Stimulated activated CD4-positive, alpha-beta T cell treated with anti-CD3 and anti-CD28 coated beads, Interleukin-1b, Interleukin-23, amount 100 ng/mL, for 48 hours (primary cell): ENCODE measurements around the gene TARS2.

Experiments used
- DNase-seq: peaks from one replicate; pipeline ENCODE4 v3.0.0-alpha.2; 2020

Gene TARS2

DNA sequence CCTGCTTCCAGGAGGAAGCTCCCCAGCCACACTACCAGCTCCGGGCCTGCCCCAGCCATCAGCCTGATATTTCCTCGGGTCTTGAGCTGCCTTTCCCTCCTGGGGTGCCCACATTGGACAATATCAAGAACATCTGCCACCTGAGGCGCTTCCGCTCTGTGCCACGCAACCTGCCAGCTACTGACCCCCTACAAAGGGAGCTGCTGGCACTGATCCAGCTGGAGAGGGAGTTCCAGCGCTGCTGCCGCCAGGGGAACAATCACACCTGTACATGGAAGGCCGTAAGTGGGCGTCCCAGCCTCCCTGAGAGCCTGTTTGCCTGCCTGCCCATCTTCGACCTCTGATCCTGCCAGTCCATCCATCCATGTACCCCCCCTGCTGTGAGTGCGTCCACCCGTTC is 24.3 kb downstream of the TARS2 start:
- DNase-seq: no peak

DNA sequence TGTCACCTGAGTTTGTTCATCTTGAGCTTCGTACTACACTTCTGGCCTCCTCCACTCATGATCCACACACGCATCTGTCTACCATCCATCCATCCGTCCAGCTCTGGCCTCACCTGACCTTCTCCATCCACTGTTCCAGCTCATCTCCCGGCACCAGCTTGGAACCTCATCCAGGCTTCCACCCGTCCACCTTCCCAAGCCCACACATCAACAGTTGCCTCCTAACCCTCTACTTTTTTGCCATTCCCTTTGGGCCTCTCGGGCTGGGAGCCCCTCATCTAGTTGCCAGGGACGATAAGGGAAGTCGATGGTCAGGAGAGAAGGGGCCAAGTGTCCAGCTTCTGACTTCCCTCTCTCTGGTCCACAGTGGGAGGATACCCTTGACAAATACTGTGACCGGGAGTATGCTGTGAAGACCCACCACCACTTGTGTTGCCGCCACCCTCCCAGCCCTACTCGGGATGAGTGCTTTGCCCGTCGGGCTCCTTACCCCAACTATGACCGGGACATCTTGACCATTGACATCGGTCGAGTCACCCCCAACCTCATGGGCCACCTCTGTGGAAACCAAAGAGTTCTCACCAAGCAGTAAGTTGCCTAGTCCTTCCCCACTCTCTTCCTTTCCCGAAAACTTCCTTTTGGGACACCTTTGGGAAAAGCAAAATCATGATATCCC is 24.9 kb downstream of the TARS2 start:
- no peak for DNase-seq

DNA sequence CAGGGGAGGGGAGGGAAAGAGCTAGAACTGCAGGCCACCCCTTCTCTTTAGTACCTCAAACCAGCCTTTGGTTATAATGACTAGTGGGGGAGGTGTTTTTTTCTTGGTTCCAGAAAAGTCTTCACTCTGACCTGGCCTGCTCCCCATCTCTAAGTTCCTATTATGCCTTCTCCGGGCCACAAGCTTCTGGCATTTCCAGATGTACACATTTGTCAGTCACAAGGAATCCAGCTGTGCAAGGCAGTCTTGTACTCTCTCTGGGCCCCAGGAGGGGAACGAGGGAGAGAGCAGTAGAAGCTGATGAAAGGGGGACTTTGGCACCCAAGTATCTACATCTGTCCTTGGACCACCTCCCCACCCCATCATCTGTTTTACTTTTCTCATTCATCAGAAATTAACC is 25.6 kb downstream of the TARS2 start:
- no peak for DNase-seq

DNA sequence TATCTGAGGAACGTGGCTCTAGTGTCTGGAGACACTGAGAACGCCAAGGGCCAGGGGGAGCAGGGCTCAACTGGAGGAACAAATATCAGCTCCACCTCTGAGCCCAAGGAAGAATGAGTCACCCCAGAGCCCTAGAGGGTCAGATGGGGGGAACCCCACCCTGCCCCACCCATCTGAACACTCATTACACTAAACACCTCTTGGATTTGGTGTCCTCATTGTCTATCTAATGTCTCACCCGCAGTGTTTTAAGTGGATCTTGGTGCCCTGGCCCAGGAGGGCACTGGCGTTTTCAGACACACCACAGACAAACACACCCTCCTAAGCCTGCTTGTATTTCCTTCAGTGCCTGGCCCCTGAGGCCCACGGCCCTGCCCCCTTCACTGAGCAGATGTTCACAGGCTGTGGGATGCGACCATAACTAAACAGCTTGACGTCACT is 26.2 kb downstream of the TARS2 start:
- DNase-seq: no peak

DNA sequence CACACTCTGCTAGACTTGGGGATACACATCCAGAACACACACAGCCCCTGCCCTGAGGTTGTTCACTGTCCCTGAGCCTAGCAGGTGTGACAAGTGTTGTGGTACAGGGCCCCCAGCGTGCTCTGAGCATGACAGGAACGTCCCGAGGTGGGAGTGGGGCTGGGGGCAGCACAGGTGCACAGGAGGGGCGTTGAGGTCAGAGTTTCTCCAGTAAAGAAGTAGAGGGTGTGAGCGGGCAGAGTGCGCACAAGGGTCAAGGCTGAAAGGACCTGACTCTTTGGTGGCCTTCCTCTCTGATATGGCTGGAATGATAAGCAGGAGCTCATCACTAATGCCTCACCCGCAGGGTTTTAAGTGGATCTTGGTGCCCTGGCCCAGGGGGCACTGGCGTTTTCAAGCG is 27.0 kb downstream of the TARS2 start:
- DNase-seq: no peak

DNA sequence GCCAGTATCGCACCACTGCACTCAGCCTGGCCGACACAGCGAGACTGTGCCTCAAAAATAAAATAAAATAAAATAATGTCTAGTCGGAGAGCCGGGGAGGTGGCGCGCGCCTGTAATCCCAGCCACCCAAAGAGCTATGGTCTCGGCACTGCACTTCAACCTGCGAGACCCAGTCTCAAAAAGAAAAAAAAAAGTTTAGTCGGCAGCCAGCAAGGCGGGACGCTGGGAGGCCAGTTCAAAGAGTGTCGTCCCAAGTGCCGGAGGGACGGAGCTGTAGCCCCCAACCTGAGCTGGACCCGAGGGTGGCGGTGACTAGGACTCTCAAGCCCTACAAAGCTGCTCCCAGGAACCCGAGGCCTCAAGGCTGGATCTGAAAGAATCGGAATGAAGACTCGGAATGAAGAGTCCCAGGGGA is 27.7 kb downstream of the TARS2 start:
- DNase-seq: no peak

DNA sequence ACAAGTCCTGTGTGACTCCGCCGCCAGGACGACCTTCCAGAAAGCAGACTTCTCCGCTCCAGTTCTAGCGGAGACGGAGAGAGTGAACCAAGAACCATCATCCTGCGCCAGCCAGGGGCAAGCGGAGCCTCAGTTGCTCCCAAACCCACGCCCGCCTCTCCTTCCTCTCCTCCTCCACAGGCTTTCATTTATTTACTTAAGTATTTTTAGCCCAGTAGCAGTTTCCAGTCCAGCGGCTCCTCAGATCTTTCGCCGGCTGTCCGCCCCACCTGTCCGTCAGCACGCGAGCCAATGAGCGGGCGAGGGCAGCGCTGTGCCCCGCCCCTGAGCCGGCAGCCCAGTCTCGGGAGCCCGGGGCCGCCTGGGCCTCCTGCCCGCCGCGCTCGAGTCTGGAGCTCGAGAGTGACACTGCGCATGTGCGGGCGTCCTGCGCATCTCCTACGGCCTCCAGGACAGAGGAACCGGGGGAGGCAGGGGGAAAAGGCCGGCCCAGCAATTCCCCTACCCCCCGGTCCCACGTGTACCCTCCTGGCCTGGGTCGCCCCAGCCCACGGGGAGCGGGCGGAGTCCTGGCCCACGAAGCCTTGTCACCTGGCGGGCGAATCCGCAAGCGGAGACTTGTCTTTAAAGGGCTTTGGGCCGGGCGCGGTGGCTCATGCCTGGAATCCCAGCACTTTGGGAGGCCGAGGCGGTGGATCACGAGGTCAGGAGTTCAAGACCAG is 28.3 kb downstream of the TARS2 start, which contains the start of gene FALEC:
Gene FALEC, plus strand, starts transcription at position 425 of the 722 bp plus-strand sequence.
- DNase-seq: peak; percentile 91

DNA sequence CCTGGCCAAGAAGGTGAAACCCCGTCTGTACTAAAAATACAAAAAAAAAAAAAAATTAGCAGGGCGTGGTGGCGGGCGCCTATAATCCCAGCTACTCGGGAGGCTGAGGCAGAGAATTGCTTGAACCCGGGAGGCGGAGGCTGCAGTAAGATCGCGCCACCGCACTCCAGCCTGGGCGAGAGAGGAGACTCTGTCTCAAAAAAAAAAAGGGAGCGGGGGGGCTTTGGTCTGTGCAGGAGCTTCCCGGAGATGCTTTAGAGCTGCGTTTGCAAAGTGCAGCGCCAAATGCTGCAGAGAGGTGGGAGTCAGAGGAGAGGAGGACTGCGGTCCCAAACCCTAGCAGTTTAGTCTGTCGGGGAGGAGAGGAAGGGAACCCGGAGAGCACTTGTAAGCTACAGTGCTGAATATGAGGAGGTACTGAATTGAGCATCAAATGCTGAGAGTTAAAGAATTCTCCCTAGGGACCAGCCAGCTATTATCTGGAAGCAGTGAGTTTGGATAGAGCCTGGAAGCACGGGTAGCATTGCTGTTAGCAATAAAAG is 28.9 kb downstream of the TARS2 start:
- no peak for DNase-seq

DNA sequence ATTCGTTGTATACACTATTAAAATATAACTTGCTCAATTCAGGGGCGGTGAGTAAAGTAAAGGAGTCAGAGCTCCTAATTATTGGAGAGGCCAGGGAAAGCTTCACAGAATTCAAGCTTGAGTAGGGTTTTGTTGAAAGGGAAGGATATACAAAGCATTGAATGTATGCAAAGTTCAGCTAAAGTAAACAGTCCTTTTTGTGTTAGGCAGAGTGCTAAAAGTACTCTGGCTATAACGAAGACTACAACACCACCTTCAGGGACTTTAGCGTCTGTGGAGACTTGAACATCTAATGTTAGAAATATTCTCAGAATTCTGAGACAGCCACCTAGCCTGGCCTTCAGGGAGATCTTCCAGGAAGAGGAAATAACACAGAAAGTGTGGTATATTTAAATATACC is 29.4 kb downstream of the TARS2 start:
- DNase-seq: no peak

DNA sequence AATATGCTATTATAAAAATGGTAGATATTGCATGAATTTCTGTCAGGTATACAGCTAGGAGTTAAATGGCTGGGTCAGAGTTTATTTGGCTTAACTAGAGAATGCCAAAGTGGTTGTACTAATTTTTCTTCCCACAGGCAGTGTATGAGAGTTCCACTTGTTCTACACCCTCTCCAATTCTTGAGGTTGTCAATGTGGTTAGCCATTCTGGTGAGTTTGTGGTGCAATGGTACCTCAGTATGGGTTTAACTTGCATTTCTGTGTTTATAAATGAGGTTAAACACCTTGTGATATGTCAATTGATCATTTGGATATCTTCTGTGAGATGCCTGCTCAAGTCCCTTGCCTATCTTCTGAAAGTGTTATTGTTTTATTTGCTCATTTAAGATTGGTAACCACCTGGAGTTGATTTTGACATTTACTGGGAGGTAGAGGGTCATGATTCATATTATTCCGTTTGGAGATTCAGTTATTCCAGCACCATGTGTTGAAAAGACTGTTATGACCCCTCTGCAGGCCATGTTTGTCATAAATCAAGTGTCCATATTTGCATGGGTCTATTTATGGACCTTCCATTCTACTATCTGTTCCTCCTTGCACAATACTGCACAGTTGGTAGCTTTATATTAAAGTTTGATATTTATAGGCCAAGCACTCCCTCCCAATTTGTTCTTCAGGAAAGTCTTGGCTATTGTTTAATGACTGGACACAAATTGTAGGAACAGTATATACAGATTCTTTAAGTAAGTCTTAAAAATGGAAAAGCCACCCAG is 34.2 kb downstream of the TARS2 start:
- no peak for DNase-seq

DNA sequence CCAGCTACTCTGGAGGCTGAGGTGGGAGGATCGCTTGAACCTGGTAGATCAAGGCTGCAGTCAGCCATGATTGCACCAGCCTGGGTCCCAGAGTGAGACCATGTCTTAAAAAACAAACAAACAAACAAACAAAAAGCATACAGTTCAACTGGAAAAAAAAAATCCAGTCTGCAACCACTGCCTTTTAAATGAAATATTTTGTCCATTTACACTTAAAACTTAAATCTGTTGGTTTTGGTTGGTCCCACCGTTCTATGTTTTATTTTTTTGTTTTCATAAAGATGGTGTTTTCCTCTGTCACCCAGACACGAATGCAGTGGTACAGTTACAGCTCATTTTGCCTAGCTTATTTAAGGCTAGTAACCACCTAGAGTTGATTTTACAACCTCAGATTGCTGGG is 38.1 kb downstream of the TARS2 start:
- no peak for DNase-seq

DNA sequence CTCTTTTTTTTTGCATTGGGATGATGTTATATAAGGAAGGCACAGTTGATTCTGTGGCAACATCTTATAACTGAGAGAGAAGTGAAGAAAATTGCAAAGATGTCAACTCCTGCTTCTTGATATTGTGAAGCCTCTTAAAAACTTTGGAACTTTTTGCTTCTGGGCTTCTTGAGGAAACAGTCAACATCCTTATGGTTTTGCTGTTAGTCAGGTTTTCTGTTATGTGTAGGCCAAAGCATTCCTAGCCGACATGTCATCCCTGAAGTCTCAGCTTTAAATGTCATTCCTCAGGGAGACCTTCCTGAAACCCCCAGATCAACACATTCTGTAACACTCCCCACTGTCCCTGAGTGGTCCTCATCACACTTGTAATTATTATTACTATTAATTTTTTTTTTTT is 41.0 kb downstream of the TARS2 start:
- no peak for DNase-seq

DNA sequence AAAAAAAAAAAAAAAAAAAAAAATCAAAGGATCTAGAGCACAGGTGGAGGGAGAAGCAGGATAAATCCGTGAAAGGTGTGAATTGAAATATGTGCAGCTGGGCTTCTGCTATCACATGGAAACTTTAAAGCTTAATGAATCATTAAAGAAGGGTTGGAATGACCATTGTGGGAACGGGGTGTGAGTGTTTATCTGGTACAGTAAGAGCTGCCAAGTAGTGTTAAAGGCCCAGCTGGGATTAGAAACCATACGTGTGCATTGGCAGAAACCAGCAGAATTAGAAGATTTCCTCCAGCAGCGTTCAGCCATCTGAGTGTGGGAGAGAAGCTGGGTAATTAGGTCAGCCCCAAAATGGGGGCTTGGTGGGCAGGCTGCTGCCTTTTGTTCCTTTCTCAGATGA is 41.8 kb downstream of the TARS2 start:
- DNase-seq: no peak

DNA sequence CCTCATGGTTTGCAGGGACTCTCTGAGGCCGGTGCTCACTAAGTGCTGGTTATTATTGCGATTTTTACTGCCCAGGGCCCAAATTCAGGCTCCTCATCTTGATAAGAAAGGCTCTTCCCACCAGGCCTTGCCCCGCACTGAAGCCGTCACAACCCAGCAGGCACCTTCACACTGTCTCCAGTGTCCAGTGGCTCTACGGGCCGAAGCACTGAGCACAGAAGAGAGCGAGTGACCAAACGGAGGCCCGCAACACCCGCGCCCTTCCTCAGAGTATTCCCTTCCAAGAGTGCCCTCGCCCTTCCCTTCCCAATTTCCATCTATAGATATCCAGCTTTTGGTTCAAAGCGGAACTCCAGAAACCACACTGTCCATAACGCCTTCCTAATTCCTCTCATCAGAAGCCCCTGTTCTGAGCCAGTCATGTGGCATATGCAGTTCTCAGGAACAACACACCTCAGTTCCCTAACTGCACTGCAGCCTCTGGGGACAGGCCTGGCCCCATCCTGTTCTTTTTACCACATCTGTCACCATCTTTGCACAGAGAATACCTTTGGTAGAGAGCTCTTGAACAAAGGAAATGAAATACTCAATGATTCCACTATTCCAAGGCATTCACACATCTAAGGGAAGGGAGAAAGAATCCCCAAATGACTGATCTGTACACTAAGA is 43.4 kb downstream of the TARS2 start:
- no peak for DNase-seq

DNA sequence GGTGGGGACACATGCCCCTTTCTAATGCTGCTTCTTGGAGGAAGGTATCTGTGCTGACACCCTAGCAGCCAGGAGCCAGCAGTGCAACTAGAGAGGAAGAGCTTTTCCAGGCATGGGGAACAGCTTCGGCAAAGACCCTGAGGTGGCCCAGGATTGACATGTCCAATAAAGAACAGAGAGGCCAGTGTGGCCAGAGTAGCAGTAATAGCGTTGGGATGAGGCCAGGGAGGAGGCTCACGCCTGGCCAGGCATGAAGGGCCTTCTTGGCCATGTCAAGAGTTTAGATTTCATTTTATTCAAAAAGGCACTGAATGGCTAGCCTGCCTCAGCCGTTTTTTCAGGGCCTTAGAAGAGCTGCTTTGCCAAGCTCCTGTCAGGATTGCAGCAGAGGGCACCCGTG is 45.6 kb downstream of the TARS2 start:
- no peak for DNase-seq

DNA sequence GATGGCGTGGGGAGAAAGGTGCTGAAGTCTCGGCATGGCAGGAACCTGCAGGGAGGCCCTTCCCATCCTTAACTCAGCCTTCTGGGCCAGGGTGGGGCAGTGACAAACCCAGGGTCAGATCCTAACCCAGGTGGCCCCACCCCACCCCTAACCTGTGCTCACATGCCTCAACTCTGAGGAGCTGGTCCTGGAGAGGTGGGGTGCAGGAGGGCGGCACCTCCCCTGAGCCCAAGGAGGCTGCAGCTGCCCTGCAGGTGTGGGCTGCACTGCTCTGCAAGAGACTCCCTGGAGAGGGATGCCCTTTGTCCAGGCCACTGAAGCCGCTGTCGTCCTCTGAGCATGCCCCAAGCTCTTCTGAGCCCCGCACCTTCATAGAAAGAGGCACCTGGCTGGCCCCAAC is 46.8 kb downstream of the TARS2 start:
- no peak for DNase-seq

DNA sequence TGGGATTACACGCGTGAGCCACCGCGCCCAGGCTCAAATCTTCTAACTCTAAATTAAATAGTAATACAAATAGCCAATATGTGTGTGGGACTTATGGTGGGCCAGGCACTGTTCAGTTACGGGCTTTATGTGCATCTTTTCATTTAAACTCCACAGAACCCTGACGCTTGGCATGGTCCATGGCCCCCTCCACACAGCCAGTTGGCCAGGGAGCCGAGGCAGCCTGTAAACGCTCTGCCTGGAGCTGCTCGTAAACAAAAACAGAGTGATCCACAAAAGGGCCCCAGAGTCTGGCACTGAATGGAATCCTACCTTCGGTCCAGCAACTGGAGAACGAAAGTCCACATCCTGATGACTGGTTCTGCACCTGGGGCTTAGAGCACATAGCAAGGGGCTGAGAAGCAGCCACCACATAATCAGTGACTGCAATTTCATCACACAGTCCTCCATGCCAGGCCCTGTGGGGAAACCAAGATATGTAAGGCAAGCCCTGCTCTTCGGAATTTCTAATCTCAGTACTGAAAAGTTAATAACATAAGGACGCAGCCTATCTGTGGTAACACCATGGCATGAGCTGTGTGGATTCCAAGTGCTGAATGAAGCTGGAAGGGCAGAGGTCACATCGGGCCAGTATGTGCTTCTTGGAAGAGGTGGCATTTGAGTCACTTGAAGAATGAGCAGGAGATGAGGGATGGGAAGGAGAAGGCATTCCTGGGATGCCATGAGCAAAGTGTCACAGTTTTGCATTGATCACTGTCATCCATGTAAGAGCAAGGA is 48.5 kb downstream of the TARS2 start:
- no peak for DNase-seq

DNA sequence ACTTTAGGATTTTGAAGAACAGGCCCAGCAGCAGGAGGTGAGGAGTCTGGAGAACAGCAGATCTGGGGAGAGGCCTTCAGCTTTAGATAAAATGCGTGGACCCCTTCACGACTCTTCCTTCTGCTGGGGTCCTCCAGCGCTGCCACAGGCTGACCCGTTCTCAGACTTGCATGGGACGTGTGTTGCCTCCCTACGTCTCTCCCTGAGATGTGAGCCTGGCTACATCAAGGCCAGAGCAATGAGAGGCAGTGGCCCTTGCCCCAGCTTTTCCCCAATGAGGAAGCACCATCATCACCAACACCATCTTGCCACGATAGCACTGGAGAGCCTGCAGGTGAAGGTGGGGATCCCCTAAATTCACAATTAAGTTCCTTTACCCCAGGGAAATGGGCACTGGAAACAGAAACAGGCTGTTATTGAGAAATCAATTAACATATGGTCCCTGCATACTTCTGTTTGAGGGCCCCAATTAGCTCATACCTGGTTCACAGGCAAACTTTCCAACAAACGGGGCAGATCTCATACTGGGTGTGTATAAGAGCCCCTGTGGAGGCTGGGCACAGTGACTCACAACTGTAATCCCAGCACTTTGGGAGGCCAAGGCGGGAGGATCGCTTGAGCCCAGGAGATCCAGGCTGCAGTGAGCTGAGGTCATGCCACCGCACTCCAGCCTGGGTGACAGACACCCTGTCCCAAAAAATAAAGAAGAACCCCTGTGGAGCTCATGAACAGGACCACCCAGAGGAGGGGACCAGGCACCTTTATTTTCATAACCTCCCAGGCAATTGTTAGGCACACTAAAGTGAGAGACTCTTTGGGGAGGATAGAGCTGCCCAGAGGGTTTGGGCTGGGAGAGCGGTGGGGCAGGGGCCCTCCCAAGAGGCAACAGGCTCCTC is 49.9 kb downstream of the TARS2 start:
- DNase-seq: no peak

DNA sequence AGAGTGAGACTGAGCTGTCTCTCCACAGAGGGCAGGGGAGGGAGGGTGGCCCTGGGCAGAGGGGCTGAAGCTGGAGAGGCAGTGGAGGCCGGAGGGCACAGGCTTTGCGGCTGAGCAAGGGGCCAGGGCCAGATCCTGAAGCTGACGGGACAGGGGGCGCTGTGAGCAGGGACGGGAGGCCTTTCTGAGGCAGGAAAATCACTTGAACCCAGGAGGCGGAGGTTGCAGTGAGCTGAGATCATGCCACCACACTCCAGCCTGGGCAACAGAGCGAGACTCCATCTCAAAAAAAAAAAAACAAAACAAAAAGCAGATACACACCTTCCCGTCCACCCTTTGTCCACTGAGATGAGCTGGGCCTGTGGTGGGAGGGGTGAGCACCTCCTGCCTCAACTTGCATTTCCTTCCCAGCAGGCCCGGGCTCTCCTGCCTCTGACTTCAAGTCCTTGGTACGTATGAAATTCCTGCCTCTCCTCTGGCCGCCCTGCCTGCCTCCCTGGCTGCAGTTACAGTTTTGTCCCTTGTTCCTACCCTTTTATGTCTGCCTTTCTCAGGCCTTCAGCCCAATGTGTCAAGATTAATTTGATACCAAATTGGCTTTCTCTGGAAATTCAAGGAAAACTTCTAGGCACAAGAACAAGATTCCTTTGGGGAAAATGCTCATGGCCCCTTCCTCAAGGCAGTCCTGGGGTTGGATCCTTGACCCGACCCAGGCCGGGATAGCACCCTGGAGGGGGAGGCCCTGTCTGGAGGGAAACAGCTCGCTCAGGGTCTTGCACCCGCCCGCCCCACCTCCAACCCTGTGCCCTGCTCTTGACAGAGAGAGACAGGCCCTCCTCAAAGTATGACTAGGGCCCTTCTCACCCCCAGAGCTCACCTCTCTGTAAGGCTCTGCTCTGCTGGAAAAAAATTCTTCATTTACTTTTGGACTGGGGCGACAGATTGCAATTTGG is 50.8 kb downstream of the TARS2 start:
- no peak for DNase-seq
